ENCODE data around the gene PTPN3. TPM values are rescaled to one million over a fixed set of nuclear protein-coding genes. Genes with fewer than 3 reads are reported as not detected.

Gene PTPN3
- total and polyA plus RNA-seq, 4 donors, result 6.3 to 30.3 (median 23.5) TPM

DNA sequence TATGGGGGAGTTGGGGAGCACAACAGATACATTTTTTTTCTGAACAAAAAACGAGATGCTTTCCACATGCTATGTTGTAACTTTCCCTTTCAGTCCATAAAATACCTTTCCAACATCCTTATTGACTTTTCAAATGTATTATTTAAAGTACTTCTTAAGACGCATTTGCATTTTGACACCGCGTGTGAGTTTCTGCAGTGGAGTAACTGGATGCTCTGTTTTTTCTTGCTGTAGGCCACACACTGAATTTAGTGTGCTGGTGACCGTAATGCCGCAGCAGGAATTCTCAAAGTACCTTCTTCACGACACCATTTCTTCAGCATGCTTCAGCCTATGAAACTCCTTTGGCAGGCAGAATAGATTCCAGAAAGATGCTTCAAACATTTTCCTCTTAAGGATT, 163.0 kb downstream of the PTPN3 start:
- Histone ChIP-seq H3K9me3 (ENCODE audit: control insufficient read depth in 4 of 4, low read length in 3 of 4) (no peaks in the 10 kb centered on the region), H3K9ac (ENCODE audit: low read depth in 1 of 2, low read length in 2 of 2) (no peak overlapping the region), H3K27me3 (ENCODE audit: control insufficient read depth in 4 of 4, insufficient read depth in 4 of 4, low read length in 3 of 4) (no peaks in the 10 kb centered on the region), H3K27ac (ENCODE audit: low read depth in 1 of 2, low read length in 2 of 2) (no peak overlapping the region), H3K4me1 (ENCODE audit: control insufficient read depth in 4 of 4, insufficient read depth in 4 of 4, low read length in 3 of 4) (peaks cover 0 to 4% (median 0%) of the 10 kb centered on the region in 4 donors), H3K4me3 (ENCODE audit: low read depth in 1 of 3, low read length in 3 of 3) (no peak overlapping the region), H3K36me3 (ENCODE audit: control insufficient read depth in 4 of 4, insufficient read depth in 3 of 4, low read depth in 1 of 4, low read length in 3 of 4) (no peaks in the 10 kb centered on the region)
- TF ChIP-seq YY1 (IDR thresholded peaks at IDR 0.05) (no peak), FOXA1 (IDR thresholded peaks at IDR 0.05) (no peak), RAD21 (IDR thresholded peaks at IDR 0.05) (no peak), TAF1 (conservative IDR thresholded peaks at IDR 0.05) (no peak), HNF4G (IDR thresholded peaks at IDR 0.05) (no peak), JUND (IDR thresholded peaks at IDR 0.05) (no peak)
- TF ChIP-seq, protein P1, sequence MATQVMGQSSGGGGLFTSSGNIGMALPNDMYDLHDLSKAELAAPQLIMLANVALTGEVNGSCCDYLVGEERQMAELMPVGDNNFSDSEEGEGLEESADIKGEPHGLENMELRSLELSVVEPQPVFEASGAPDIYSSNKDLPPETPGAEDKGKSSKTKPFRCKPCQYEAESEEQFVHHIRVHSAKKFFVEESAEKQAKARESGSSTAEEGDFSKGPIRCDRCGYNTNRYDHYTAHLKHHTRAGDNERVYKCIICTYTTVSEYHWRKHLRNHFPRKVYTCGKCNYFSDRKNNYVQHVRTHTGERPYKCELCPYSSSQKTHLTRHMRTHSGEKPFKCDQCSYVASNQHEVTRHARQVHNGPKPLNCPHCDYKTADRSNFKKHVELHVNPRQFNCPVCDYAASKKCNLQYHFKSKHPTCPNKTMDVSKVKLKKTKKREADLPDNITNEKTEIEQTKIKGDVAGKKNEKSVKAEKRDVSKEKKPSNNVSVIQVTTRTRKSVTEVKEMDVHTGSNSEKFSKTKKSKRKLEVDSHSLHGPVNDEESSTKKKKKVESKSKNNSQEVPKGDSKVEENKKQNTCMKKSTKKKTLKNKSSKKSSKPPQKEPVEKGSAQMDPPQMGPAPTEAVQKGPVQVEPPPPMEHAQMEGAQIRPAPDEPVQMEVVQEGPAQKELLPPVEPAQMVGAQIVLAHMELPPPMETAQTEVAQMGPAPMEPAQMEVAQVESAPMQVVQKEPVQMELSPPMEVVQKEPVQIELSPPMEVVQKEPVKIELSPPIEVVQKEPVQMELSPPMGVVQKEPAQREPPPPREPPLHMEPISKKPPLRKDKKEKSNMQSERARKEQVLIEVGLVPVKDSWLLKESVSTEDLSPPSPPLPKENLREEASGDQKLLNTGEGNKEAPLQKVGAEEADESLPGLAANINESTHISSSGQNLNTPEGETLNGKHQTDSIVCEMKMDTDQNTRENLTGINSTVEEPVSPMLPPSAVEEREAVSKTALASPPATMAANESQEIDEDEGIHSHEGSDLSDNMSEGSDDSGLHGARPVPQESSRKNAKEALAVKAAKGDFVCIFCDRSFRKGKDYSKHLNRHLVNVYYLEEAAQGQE (IDR thresholded peaks at IDR 0.05), result no peak
- TF ChIP-seq, protein P2, sequence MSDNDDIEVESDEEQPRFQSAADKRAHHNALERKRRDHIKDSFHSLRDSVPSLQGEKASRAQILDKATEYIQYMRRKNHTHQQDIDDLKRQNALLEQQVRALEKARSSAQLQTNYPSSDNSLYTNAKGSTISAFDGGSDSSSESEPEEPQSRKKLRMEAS (IDR thresholded peaks at IDR 0.05), result no peak
- no peak for DNase-seq (ENCODE audit: low spot score)
- WGBS, result 81% methylated on average over 7 of the region's 7 CpGs

DNA sequence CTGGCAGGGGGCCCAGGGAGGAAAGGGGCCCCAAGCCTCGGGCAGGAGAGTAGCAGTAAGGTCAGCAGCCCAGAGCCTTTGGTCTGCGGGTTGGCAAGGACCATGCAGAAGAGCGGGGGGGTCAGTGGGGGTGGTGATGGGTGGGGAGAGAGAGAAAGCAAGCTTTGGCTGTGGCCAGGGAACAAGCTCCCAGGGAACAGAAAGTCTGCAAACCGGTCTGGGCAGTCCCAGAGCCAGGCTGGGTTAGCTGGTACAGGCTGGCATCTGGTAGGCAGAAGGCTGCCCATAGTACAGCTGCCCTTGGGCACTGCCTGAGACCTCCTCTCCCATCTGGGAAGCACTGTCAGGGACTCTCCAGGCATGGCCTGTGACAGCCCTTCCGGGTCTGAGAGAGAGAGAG, 166.8 kb downstream of the PTPN3 start:
- Histone ChIP-seq H3K27ac (ENCODE audit: low read depth in 1 of 2, low read length in 2 of 2) (no peak overlapping the region), H3K9ac (ENCODE audit: low read depth in 1 of 2, low read length in 2 of 2) (no peak overlapping the region), H3K4me3 (ENCODE audit: low read depth in 1 of 3, low read length in 3 of 3) (no peak overlapping the region), H3K4me1 (ENCODE audit: control insufficient read depth in 4 of 4, insufficient read depth in 4 of 4, low read length in 3 of 4) (peaks cover 0 to 4% (median 0%) of the 10 kb centered on the region in 4 donors), H3K27me3 (ENCODE audit: control insufficient read depth in 4 of 4, insufficient read depth in 4 of 4, low read length in 3 of 4) (no peaks in the 10 kb centered on the region), H3K9me3 (ENCODE audit: control insufficient read depth in 4 of 4, low read length in 3 of 4) (no peaks in the 10 kb centered on the region), H3K36me3 (ENCODE audit: control insufficient read depth in 4 of 4, insufficient read depth in 3 of 4, low read depth in 1 of 4, low read length in 3 of 4) (no peaks in the 10 kb centered on the region)
- TF ChIP-seq NR2F2 (IDR thresholded peaks at IDR 0.05) (peak; percentile 12), YY1 (IDR thresholded peaks at IDR 0.05) (no peak), SP1 (IDR thresholded peaks at IDR 0.05) (peak; percentile 54)
- TF ChIP-seq, protein P3, sequence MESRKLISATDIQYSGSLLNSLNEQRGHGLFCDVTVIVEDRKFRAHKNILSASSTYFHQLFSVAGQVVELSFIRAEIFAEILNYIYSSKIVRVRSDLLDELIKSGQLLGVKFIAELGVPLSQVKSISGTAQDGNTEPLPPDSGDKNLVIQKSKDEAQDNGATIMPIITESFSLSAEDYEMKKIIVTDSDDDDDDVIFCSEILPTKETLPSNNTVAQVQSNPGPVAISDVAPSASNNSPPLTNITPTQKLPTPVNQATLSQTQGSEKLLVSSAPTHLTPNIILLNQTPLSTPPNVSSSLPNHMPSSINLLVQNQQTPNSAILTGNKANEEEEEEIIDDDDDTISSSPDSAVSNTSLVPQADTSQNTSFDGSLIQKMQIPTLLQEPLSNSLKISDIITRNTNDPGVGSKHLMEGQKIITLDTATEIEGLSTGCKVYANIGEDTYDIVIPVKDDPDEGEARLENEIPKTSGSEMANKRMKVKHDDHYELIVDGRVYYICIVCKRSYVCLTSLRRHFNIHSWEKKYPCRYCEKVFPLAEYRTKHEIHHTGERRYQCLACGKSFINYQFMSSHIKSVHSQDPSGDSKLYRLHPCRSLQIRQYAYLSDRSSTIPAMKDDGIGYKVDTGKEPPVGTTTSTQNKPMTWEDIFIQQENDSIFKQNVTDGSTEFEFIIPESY (IDR thresholded peaks at IDR 0.05), result no peak
- WGBS, result 38% methylated on average over 5 of the region's 5 CpGs
- no peak for DNase-seq (ENCODE audit: low spot score)

DNA sequence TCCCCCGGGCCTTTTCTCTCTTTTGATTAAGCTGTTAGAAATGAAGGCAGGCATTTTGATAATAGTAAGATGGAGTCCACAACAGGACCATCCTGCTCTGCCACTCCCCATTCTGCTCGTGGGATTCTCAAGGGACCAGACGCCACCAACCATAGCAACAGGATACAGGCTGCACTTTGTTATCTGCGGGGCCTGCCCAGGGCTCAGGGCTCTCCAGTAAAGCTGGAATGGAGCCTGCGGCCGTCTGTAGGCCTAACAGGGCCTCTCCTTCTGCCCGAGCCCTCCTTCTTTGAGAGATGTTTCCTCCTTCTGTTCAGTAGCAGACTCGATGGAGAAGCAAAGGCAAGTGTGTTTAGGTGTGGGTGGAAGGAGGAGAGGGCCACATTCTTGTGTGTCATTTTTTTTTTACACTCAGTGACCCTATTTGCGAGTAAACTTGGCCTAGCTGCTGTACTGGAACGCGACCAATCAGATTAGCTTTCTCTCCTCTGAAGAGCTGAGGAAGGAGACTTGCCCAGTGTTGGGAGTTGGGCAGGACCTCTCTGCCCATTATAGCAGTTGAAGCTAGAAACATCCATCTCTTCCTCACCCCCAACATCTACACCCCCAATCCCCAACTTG, 168.4 kb downstream of the PTPN3 start:
- 59% methylated on average over 11 of the region's 11 CpGs for WGBS
- Histone ChIP-seq H3K9ac (ENCODE audit: low read depth in 1 of 2, low read length in 2 of 2) (no peak overlapping the region), H3K4me1 (ENCODE audit: control insufficient read depth in 4 of 4, insufficient read depth in 4 of 4, low read length in 3 of 4) (peaks cover 0 to 4% (median 0%) of the 10 kb centered on the region in 4 donors), H3K27ac (ENCODE audit: low read depth in 1 of 2, low read length in 2 of 2) (no peak overlapping the region), H3K9me3 (ENCODE audit: control insufficient read depth in 4 of 4, low read length in 3 of 4) (no peaks in the 10 kb centered on the region), H3K36me3 (ENCODE audit: control insufficient read depth in 4 of 4, insufficient read depth in 3 of 4, low read depth in 1 of 4, low read length in 3 of 4) (no peaks in the 10 kb centered on the region), H3K4me3 (ENCODE audit: low read depth in 1 of 3, low read length in 3 of 3) (no peak overlapping the region), H3K27me3 (ENCODE audit: control insufficient read depth in 4 of 4, insufficient read depth in 4 of 4, low read length in 3 of 4) (no peaks in the 10 kb centered on the region)
- no peak for DNase-seq (ENCODE audit: low spot score)
- no peak for TF ChIP-seq GABPA (IDR thresholded peaks at IDR 0.05 in 1 of 2, conservative IDR thresholded peaks at IDR 0.05 in 1 of 2)
- no peak for TF ChIP-seq YY1 (IDR thresholded peaks at IDR 0.05)
- no peak for TF ChIP-seq FOXA2 (IDR thresholded peaks at IDR 0.05)
- TF ChIP-seq RAD21 (IDR thresholded peaks at IDR 0.05), result no peak
- no peak for TF ChIP-seq JUND (IDR thresholded peaks at IDR 0.05)
- no peak for TF ChIP-seq FOXA1 (IDR thresholded peaks at IDR 0.05)
- no peak for TF ChIP-seq SP1 (IDR thresholded peaks at IDR 0.05)
- no peak for TF ChIP-seq EGR1 (IDR thresholded peaks at IDR 0.05; ENCODE audit: low read depth in 2 of 2)
- TF ChIP-seq, protein P2 (IDR thresholded peaks at IDR 0.05), result no peak
- no peak for TF ChIP-seq NR2F2 (IDR thresholded peaks at IDR 0.05)
- TF ChIP-seq, protein P4, sequence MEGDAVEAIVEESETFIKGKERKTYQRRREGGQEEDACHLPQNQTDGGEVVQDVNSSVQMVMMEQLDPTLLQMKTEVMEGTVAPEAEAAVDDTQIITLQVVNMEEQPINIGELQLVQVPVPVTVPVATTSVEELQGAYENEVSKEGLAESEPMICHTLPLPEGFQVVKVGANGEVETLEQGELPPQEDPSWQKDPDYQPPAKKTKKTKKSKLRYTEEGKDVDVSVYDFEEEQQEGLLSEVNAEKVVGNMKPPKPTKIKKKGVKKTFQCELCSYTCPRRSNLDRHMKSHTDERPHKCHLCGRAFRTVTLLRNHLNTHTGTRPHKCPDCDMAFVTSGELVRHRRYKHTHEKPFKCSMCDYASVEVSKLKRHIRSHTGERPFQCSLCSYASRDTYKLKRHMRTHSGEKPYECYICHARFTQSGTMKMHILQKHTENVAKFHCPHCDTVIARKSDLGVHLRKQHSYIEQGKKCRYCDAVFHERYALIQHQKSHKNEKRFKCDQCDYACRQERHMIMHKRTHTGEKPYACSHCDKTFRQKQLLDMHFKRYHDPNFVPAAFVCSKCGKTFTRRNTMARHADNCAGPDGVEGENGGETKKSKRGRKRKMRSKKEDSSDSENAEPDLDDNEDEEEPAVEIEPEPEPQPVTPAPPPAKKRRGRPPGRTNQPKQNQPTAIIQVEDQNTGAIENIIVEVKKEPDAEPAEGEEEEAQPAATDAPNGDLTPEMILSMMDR (IDR thresholded peaks at IDR 0.05; ENCODE audit: low read depth, low read length, missing input control), result no peak
- no peak for TF ChIP-seq RXRA (IDR thresholded peaks at IDR 0.05)
- TF ChIP-seq, protein P5, sequence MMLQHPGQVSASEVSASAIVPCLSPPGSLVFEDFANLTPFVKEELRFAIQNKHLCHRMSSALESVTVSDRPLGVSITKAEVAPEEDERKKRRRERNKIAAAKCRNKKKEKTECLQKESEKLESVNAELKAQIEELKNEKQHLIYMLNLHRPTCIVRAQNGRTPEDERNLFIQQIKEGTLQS (IDR thresholded peaks at IDR 0.05), result no peak
- TF ChIP-seq HNF4A (conservative IDR thresholded peaks at IDR 0.05), result no peak
